Spleen (tissue), 11 donors: ENCODE results near the gene TCHHL1. TPM values are rescaled to one million over a fixed set of nuclear protein-coding genes. Genes with fewer than 3 reads are reported as not detected.

ENCODE experiments used
- DNase-seq: peaks from one replicate; pipeline ENCODE4 v3.0.0-alpha.2; 2020
- H3K27ac ChIP-seq, 8 donors: fragments of 200-600 bp; sonication (generic) in 7 of 8; 1 replicate in 4 of 8; 2 replicates in 4 of 8; pipeline versions ENCODE4 v1.5.0 to v1.8.0; 2016 to 2021; ENCODE audit warnings: inconsistent platforms in 4 of 8, mild to moderate bottlenecking in 4 of 8, moderate library complexity in 1 of 8
- H3K27me3 ChIP-seq, 7 donors: fragments of 200-600 bp; sonication (generic) in 6 of 7; replicated peaks in 1 of 7; 1 replicate in 4 of 7; 2 replicates in 3 of 7; pipeline versions ENCODE4 v1.5.0 to v1.8.0; 2016 to 2021; ENCODE audit warnings: inconsistent platforms in 3 of 7, mild to moderate bottlenecking in 1 of 7
- H3K36me3 ChIP-seq, 6 donors: fragments of 200-600 bp; sonication (generic) in 5 of 6; 1 replicate in 4 of 6; 2 replicates in 2 of 6; pipeline versions ENCODE4 v1.5.0 to v1.8.0; 2016 to 2021; ENCODE audit warnings: inconsistent platforms in 2 of 6
- H3K4me1 ChIP-seq, 6 donors: fragments of 200-600 bp; sonication (generic) in 5 of 6; 1 replicate in 3 of 6; 2 replicates in 3 of 6; pipeline versions ENCODE4 v1.5.0 to v1.8.0; 2016 to 2021; ENCODE audit warnings: inconsistent platforms in 3 of 6
- H3K4me3 ChIP-seq, 8 donors: fragments of 200-600 bp; sonication (generic) in 7 of 8; 1 replicate in 4 of 8; 2 replicates in 4 of 8; pipeline versions ENCODE4 v1.5.0 to v1.8.0; 2016 to 2021; ENCODE audit warnings: inconsistent platforms in 4 of 8, mild to moderate bottlenecking in 4 of 8, moderate library complexity in 2 of 8
- H3K9me3 ChIP-seq, 8 donors: fragments of 200-600 bp; sonication (generic) in 7 of 8; 1 replicate in 4 of 8; 2 replicates in 4 of 8; pipeline versions ENCODE4 v1.5.0 to v1.8.0; 2016 to 2021; ENCODE audit warnings: inconsistent platforms in 4 of 8
- CTCF ChIP-seq, 11 experiments: fragments of 200-600 bp in 7 of 11; fragments of 450-650 bp in 4 of 11; sonication (generic) in 4 of 11; IDR thresholded peaks in 8 of 11; conservative IDR thresholded peaks in 3 of 11; 1 replicate in 7 of 11; 2 replicates in 4 of 11; pipeline versions ENCODE4 v1.4.0 to v1.8.0; 2016 to 2021; ENCODE audit warnings: antibody characterized with exemption in 11 of 11, inconsistent platforms in 4 of 11, mild to moderate bottlenecking in 1 of 11
- POLR2A ChIP-seq, 3 donors: fragments of 450-650 bp; IDR thresholded peaks; one replicate each; pipeline ENCODE4 v1.5.1; 2017; ENCODE audit warnings: antibody characterized with exemption in 3 of 3, mild to moderate bottlenecking in 1 of 3
- POLR2AphosphoS5 ChIP-seq, 3 donors: sonication (generic); formaldehyde crosslinking; IDR thresholded peaks; one replicate each; pipeline ENCODE4 v1.5.1; 2017; ENCODE audit warnings: antibody characterized with exemption in 3 of 3
- WGBS, 5 donors: extraction: QIAGEN DNeasy Blood & Tissue Kit in 3 of 5; methylation state at CpG; one replicate each; pipeline versions ENCODE4 v1.1.5 to v1.1.7; 2013 to 2018; 5-methylcytosine and 5-hydroxymethylcytosine counted together
- intact Hi-C: fragments of 100-400 bp; cut with DNase I; formaldehyde crosslinking; loops from one replicate; pipeline ENCODE4 v1.15.0; 2023; ENCODE audit warnings: low total_unique reads
- polyA plus RNA-seq, 3 donors: library from polyadenylated mRNA; stranded (reverse); fragments of 200-250 nt; gene quantifications; one replicate each; pipeline ENCODE4 v1.2.1, GENCODE V29; 2013
- total RNA-seq, 7 donors: library from RNA; depleted of rRNA in 3 of 7; stranded (reverse); fragments of >200 nt in 3 of 7; fragmentation: NEBNext Ultra II Directional in 4 of 7; extraction: Animal tissue kit (Norgen Biotek cat#: 25700) in 4 of 7; gene quantifications; one replicate each; pipeline versions ENCODE4 v1.1.0 to v1.2.1, GENCODE V29; 2016 to 2021
- donor health status: healthy with polysubstance abuse.
- donor health status: DM: no; HTN: no; CAD: no; lungs with moderate emphysema.
- donor health status: DM: no; HTN: no; CAD: no.
- donor health status: Bipolar disorder and iron deficiency.
- donor health status: healthy.
- donor health status: DM: no; HTN: no; CAD: no.
- donor health status: DM: yes; HTN: yes; CAD: no.

TCHHL1 gene
- total and polyA plus RNA-seq, 10 donors, result not detected

- intact Hi-C loops, result no loop called here
- DNase-seq, result peak; percentile 97
- Histone ChIP-seq H3K4me1 (peaks cover 15 to 81% (median 56%) of the 10 kb centered on the region in 6 donors), H3K9me3 (no peaks in the 10 kb centered on the region), H3K27me3 (no peaks in the 10 kb centered on the region), H3K36me3 (peaks cover 0 to 28% (median 21%) of the 10 kb centered on the region in 6 donors), H3K27ac (peak within 1 kb of the TSS; percentile 74 to 96 (median 94)), H3K4me3 (peak within 1 kb of the TSS; percentile 47 to 73 (median 64))
- TF ChIP-seq CTCF (IDR thresholded peaks at IDR 0.05 in 8 of 11, conservative IDR thresholded peaks at IDR 0.05 in 3 of 11), result peak in 1 of 11 experiments; percentile 6
- peak; percentile 38 to 89 (median 58) for TF ChIP-seq POLR2A (IDR thresholded peaks at IDR 0.05)
- peak; percentile 90 to 96 (median 96) for TF ChIP-seq POLR2AphosphoS5 (IDR thresholded peaks at IDR 0.05)
- WGBS, 5 donors, result 0 to 1% (median 1%) methylated on average over 51 to 53 of the region's 53 CpGs
These were observed 52.3 kb downstream of the TCHHL1 start, which contains the start of gene S100A11 for GRCh38 chr1:152036267-152037216. S100A11 (minus strand) TSS chr1:152037004; CDS start chr1:152036915, 89 bp downstream.

GRCh38 chr1:152035539-152036266, 53.2 kb downstream of the TCHHL1 start:
- peaks cover 3 to 36% (median 29%) of the 10 kb centered on the region in 6 donors for H3K36me3 ChIP-seq
- peaks cover 15 to 86% (median 59%) of the 10 kb centered on the region in 6 donors for H3K4me1 ChIP-seq
- TF ChIP-seq POLR2AphosphoS5 (IDR thresholded peaks at IDR 0.05) (no peak), CTCF (IDR thresholded peaks at IDR 0.05 in 8 of 11, conservative IDR thresholded peaks at IDR 0.05 in 3 of 11) (no peak), POLR2A (IDR thresholded peaks at IDR 0.05) (no peak)
- no peaks in the 10 kb centered on the region for H3K27me3 ChIP-seq
- no peaks in the 10 kb centered on the region for H3K9me3 ChIP-seq
- intact Hi-C loops, result no loop called here
- H3K4me3 ChIP-seq, result peak overlapping the region; percentile 47 to 73 (median 64)
- no peak for DNase-seq
- peak overlapping the region; percentile 74 to 96 (median 94) for H3K27ac ChIP-seq
- WGBS, 5 donors, result 26 to 31% (median 28%) methylated on average over 17 of the region's 17 CpGs

- intact Hi-C loops, result no loop called here
- TF ChIP-seq CTCF (IDR thresholded peaks at IDR 0.05 in 8 of 11, conservative IDR thresholded peaks at IDR 0.05 in 3 of 11) (peak; percentile 54 to 84 (median 76)), POLR2A (IDR thresholded peaks at IDR 0.05) (no peak), POLR2AphosphoS5 (IDR thresholded peaks at IDR 0.05) (peak in 1 of 3 donors; percentile 21)
- H3K27ac ChIP-seq, result peak overlapping the region; percentile 43 to 96 (median 94)
- WGBS, 5 donors, result 0 to 5% (median 4%) methylated on average over 8 of the region's 8 CpGs
- peaks cover 15 to 90% (median 64%) of the 10 kb centered on the region in 6 donors for H3K4me1 ChIP-seq
- peaks cover 3 to 44% (median 33%) of the 10 kb centered on the region in 6 donors for H3K36me3 ChIP-seq
- H3K4me3 ChIP-seq, result peak overlapping the region; percentile 47 to 73 (median 64)
- DNase-seq, result no peak
- H3K9me3 ChIP-seq, result no peaks in the 10 kb centered on the region
- H3K27me3 ChIP-seq, result no peaks in the 10 kb centered on the region
These were observed 54.0 kb downstream of the TCHHL1 start for GRCh38 chr1:152034654-152035538.
